H1 (cell line): ENCODE data around the gene CHI3L2. TPM values are rescaled to one million over a fixed set of nuclear protein-coding genes. Genes with fewer than 3 reads are reported as not detected.

Source experiments
- ATF2 ChIP-seq: IDR thresholded peaks from 2 replicates; pipeline ENCODE4 v1.6.1; 2012; ENCODE audit warnings: low read length, inconsistent platforms
- MAFK ChIP-seq: IDR thresholded peaks from 2 replicates; pipeline ENCODE4 v1.6.1; 2012; ENCODE audit warnings: low read depth, mild to moderate bottlenecking, improper control_type of control experiment, low read length
- MAX ChIP-seq: IDR thresholded peaks from 2 replicates; pipeline ENCODE4 v1.6.1; 2012; ENCODE audit warnings: inconsistent platforms
- SP4 ChIP-seq: IDR thresholded peaks from 2 replicates; pipeline ENCODE4 v1.6.1; 2012; ENCODE audit warnings: low read length, inconsistent platforms
- polyA plus RNA-seq, 7 experiments: library from polyadenylated mRNA; depleted of rRNA in 3 of 7; stranded (reverse) in 5 of 7; unstranded in 2 of 7; fragments of >200 nt in 5 of 7; fragments of 200-250 nt in 2 of 7; gene quantifications; 1 replicate in 5 of 7; 2 replicates in 1 of 7; 4 replicates in 1 of 7; pipeline versions ENCODE4 v1.2.1 to v1.2.3, GENCODE V29; 2011 to 2013; ENCODE audit warnings: missing spikeins in 2 of 7, mixed read lengths in 2 of 7
- total RNA-seq: library from RNA; stranded (reverse); fragmentation: NEBNext Ultra II Directional; extraction: Animal tissue kit (Norgen Biotek cat#: 25700); gene quantifications from 2 replicates; pipeline ENCODE4 v1.2.1, GENCODE V29; 2021
- TF ChIP-seq, protein P1 (sequence below): IDR thresholded peaks from 2 replicates; pipeline ENCODE4 v1.6.1; 2011; ENCODE audit warnings: low read length, improper control_type of control experiment

The CHI3L2 gene
- total and polyA plus RNA-seq, 2 of the 8 experiments (the other 6 are each of a cell fraction or from before 2014, with no cell fraction given), result not detected

- TF ChIP-seq ATF2 (no peak), SP4 (no peak), MAX (no peak), MAFK (no peak)
- TF ChIP-seq, protein P1, sequence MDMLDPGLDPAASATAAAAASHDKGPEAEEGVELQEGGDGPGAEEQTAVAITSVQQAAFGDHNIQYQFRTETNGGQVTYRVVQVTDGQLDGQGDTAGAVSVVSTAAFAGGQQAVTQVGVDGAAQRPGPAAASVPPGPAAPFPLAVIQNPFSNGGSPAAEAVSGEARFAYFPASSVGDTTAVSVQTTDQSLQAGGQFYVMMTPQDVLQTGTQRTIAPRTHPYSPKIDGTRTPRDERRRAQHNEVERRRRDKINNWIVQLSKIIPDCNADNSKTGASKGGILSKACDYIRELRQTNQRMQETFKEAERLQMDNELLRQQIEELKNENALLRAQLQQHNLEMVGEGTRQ, result no peak
These were observed 586 bp downstream of the CHI3L2 start (continued) for GRCh38 chr1:111227851-111228747.
